ENCODE results near the gene AKAP12.
A peak's percentile ranks its signal among the peaks of the same experiment; 100 is the strongest.
"Not testable (repeated sequence)": the region's sequence is repeated elsewhere in the genome, so short reads cannot be mapped to it uniquely, and the experiment has no call there.

AKAP12 gene

GRCh38 chr6:151313066-151313491 is 73.3 kb downstream of the AKAP12 start:
- no peak for DNase-seq

- not testable (repeated sequence) for DNase-seq
Observed at GRCh38 chr6:151315661-151316060, 75.9 kb downstream of the AKAP12 start.

DNA sequence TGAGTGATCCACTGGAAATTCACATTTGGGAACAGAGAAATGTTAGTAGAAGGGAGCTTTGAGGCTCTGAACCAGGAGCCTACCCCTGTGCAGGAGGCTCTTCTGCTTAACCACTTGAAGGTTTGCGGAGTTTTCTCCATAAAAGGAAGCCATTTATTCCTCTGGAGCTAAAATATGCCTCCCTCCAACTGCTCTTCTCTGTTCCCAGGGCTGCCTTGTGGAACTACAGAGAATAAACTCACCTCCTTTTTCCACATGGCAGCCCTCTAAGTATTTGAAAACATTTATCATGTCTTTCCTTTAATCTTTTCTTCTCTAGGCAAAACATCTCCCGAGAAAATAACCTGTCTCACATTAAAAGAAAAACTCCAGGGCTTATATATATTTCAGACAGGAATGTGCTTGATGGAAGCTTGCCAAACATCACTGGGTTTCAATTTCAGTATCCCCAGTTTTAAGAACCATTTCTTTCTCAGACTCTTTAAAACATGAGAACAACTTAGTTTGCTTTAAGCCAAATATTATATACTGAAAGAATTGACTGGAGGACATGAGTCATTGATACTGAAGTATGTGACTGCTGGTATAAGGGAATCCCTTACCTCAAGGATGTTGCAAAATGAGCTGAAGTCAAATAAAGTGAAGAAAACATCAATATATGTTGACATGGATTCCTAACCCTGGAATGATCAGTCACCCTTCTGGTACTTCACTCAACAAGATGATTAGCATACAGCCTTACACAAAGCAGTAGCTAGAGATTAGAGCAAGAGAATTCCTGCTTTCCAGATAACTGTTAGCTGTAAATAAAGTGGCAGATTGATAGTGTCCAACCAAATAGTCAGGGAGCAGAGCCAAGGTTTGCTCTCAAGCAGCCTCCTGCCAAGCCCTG is 77.6 kb downstream of the AKAP12 start:
- no peak for DNase-seq

DNA sequence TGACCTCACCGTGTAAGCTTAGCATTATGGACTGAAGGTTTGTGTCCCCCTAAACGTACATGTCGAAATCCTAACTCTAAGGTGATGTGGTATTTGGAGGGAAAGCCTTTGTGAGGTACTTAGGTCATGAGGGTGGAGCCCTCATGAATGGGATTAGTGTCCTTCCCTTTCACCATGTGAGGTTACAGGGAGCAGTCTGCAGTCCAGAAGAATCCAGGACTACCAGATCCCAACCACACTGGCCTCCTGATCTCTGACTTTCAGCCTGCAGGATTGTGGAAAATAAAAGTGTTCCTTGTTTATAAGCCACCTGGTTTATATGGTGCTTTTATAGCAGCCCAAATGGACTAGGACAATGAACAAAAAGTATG is 78.2 kb downstream of the AKAP12 start:
- no peak for DNase-seq

DNA sequence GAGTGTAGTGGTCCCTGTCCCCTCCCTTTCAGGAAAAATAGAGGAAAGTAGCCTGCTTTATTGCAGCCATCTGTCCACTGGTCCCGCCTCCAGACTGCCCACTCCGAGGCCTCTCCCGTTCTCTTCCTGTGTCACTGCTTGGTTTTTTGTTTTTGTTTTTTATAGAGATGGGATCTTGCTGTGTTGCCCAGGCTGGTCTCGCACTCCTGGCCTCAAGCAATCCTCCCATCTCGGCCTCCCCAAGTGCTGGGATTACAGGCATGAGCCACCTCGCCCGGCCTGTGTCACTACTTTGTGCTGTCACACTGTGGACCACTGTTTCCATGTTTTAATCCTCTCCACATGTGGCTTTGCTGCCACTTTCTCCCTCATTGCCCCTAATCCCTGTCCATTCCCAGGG is 80.4 kb downstream of the AKAP12 start:
- no peak for DNase-seq

DNA sequence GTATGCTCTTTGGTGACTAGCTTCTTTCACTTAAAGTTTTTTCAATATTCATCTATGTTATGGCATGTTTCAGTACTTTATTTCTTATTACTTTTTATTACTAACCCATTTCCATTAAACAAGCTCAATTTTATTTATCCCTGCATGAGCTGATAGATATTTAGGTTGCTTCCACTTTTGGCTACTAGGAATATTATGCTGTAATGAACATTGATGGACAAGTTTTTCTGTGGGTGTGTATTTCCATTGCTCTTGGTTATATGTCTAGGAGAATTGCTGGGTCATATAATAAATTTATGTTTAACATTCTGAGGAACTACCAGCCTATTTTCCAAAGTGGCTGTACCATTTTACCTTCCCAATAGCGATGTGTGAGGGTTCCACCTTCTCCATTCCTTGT is 81.7 kb downstream of the AKAP12 start:
- no peak for DNase-seq

DNA sequence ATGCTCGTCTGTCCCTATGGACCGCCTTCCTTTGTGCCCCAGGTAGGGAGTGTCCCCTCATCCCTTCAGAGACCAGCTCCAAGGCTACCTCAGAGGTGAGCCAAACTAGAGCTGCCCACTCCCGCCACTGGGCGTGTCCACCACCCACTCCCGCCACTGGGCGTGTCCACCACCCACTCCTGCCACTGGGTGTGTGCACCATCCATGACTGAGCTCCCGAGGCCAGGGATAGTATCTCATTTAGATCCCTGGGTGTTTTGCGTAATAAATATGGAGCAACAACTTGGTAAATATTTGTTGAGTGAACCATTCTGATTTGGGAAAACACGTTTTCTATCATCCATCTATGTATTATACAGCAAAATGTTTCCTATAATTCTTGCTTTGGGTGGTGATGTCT is 82.8 kb downstream of the AKAP12 start:
- no peak for DNase-seq

GRCh38 chr6:151323791-151324487 is 84.2 kb downstream of the AKAP12 start:
- DNase-seq, result peak; percentile 78

DNA sequence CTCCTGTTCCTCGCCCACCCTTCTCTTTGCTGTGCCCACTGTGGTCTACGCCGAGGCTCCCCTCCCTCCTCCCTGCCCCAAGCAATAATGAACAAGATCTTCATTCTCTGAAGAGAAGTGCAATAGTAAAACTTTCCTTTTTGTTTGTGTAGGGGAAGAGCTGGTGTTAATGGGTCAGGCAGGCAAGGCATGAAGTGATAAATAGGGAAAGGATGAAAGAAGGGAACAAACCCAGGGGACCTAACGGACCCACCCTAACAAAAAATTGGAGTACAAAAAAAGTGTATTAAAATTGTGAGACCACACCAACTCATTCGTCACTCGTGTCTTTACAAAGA is 84.7 kb downstream of the AKAP12 start:
- no peak for DNase-seq

DNA sequence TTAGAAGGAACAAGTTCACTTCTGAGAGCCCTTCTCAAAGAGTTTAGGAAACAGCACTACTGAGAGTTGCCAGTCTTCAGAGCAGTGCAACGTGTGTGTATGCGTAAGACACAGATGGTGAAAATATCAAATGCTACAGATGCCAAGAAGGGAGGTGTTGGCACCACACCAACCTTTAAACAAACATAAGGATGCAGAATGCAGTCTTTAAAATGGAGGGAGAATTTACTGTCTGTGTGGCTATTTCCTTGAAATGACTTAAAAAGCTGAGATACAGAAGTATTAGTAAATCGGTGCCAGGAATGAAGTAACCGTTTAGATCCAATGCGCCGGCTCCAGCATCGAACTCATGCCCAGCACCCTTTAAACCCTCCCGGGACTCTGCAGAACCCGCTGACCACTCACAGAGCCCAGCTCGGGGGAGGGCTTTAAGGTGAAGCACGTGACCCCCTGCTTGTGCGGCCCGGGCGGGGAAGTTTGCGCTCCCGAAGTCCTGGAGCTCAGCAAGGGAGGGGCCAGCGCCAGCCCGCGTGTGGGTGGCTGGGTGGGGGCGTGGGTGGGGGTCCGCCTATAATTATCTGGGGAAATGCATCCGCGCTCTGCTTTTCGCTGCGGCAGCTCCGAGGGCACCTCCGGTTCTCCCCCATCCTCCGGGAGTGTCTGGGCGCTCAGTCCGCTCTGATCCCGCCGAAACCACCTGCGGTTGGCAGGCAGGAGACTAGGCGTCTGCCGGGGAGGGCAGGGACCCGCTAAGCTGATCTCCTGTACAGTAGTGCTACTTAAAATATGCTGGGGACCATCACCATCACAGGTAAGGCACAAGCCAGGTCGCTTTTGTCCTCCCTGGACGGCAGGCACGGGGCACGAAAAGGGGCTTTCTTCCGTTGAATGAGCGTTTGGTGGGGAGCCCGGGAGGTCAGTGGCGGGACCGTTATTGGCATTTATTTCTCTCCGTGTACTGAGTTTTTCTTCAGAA is 85.6 kb downstream of the AKAP12 start:
- peak; percentile 13 to 19 for DNase-seq

- no peak for DNase-seq
Observed at GRCh38 chr6:151326116-151326825, 86.5 kb downstream of the AKAP12 start.

DNA sequence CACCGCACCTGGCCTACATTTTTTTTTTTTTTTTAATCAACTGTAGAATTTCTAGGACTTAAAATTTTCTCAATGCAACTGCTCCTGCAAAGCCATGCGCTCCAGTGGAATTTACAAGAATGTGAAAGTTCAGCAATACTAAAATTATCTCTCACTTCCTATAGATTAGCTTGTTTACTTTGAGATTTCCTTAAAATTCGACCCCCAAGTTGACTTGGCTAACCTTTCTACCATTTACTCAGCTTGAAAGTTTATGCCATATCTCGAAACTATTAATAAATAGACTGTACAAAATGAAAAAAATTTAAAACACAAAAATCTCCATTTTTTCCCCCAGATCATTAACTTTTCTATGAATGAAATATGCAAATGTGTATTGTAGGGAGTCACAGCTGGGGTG is 87.3 kb downstream of the AKAP12 start:
- no peak for DNase-seq

- DNase-seq, result no peak
Observed at GRCh38 chr6:151330130-151330696, 90.4 kb downstream of the AKAP12 start.

DNA sequence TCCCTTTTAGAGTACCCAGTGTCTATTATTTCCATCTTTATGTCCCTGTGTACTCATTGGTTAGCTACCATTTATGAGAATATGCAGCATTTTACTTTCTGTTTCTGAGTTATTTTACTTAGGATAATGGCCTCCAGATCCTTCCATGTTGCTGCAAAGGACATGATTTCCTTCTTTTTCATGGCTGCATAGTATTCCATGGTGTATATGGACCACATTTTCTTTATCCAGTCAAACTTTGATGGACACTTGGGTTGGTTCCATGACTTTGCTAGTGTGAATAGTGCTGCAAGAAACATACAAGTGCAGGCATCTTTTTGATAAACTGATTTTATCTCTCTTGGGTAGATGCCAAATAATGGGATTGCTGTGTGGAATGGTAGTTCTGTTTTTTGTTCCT is 96.2 kb downstream of the AKAP12 start:
- DNase-seq, result no peak

DNA sequence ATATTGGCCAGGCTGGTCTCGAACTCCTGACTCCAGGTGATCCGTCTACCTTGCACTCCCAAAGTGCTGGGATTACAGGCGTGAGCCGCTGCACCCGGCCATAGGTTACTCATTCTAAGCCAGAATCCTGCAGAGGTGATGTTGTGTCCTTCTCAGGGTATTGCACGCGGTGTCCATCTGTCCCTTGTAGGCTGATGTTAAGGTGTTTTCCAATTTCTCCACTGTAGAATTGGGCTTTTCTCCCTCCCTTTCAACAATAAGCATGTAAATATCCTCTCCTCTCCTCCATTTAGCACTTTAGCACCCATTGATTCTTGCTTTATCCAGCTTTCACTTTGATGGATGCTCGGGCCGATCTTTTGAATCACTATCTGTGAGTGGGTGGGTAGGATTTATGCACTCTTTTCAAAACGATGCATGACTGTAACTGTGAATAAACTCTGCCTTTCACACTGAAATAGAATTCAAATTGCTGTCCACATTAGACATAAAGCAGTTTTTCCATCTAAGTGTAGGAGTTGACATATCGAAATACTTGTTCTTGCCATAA is 99.0 kb downstream of the AKAP12 start:
- DNase-seq, result no peak

DNA sequence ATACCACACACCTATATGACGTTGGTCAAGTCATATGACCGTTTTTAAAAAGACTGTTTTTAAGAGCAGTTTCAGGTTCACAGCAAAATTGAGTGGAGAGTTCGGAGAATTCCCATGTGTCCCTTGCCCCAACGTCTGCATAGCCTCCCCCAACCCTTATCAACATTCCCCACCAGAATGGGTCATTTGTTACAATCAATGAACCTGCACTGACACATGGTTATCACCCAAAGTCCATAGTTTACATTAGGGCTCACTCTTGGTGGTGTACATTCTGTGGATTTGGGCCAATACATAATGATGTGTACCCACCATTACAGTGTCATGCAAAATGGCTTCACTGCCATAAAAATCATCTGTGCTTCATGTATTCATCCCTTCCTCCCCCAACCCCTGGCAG is 99.6 kb downstream of the AKAP12 start:
- no peak for DNase-seq

GRCh38 chr6:151340219-151340978 is 100.6 kb downstream of the AKAP12 start:
- DNase-seq, result no peak

DNA sequence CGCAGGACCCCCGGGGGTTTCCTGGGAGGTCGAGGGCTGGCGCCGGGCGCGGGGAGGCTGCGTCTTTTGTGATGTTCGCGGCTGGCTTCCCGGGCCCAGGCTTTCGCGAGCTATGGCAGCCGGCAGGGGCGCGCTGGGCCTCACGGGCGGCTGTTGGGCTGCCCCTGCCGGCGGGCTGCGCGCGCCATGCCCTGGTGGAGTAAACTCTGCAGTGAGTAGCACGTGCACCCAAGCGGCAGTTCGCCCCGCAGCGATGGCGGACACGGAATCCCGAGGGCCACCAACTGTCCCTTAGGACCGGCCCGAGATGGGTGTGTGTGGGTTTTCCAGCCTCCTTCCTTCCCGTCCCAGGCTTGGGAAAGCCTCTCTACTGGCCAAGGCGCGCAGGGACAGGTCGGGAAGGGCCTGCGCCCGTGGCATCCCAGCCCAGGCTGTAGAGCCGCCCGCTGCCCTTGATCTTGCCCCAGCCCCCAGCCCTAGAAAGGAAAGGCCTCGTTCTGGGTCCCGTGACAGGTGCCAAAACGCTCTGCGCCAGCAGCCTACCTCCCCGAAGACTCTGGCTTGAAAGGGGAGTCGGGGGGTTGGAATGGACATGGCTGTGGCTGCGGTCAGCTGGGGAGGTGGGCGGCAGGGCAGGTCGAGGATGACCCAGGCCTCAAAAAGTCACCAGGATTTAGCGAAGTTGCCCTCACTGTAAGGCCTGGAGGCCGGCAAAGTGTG is 101.9 kb downstream of the AKAP12 start:
- DNase-seq, result no peak

- not testable (repeated sequence) for DNase-seq
Observed at GRCh38 chr6:151342750-151343149, 103.0 kb downstream of the AKAP12 start.

DNA sequence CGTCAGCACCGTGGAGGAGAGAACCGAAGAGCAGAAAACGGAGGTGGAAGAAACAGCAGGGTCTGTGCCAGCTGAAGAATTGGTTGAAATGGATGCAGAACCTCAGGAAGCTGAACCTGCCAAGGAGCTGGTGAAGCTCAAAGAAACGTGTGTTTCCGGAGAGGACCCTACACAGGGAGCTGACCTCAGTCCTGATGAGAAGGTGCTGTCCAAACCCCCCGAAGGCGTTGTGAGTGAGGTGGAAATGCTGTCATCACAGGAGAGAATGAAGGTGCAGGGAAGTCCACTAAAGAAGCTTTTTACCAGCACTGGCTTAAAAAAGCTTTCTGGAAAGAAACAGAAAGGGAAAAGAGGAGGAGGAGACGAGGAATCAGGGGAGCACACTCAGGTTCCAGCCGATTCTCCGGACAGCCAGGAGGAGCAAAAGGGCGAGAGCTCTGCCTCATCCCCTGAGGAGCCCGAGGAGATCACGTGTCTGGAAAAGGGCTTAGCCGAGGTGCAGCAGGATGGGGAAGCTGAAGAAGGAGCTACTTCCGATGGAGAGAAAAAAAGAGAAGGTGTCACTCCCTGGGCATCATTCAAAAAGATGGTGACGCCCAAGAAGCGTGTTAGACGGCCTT is 110.0 kb downstream of the AKAP12 start:
- DNase-seq, result no peak
